GM12892 (cell line): Measurements from ENCODE around the gene KCNMA1.

Experiments used
- POLR2A ChIP-seq: IDR thresholded peaks from 2 replicates; pipeline ENCODE4 v1.6.1; 2011; ENCODE audit warnings: low read depth, low read length, control low read depth
- POLR2AphosphoS5 ChIP-seq: IDR thresholded peaks from 2 replicates; pipeline ENCODE4 v1.6.1; 2011; ENCODE audit warnings: low read depth, low read length, control low read depth
- TAF1 ChIP-seq: IDR thresholded peaks from 2 replicates; pipeline ENCODE4 v1.6.1; 2011; ENCODE audit warnings: low read depth, mild to moderate bottlenecking, control low read depth, low read length, borderline replicate concordance

DNA sequence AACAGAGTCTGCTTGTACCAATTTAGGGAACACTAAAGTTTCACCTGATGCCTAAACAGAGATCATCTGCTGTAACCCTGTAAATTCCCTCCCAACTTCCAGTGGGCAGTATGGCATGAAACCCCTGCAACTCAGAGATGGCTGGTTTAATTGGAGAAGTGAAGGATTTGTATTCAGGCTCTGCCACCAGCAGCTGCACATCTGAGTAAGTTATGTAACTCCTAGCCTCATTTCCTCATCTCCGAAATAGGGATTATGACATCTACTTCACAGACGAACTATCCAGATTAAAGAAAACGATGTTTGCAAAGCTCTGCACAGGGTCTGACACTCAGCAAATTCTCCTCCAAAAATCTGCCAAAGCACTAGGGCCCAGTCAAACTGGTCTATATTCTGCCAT, 493.0 kb downstream of the KCNMA1 start:
- TF ChIP-seq POLR2A = no peak
- TF ChIP-seq POLR2AphosphoS5 = no peak
- TF ChIP-seq TAF1 = no peak
